NB4 (cell line): Measurements from ENCODE around the gene TNFRSF11A.

Experiments used
- CTCF ChIP-seq: IDR thresholded peaks from one replicate; pipeline ENCODE4 v1.5.1; 2012; ENCODE audit warnings: low read depth, low read length
- MAX ChIP-seq: IDR thresholded peaks from 2 replicates; pipeline ENCODE4 v1.6.1; 2011; ENCODE audit warnings: low read depth, low read length
- POLR2A ChIP-seq: IDR thresholded peaks from 2 replicates; pipeline ENCODE4 v1.6.1; 2011; ENCODE audit warnings: mild to moderate bottlenecking; ENCODE audit not compliant: insufficient read length; ENCODE audit errors: extremely low read depth

DNA sequence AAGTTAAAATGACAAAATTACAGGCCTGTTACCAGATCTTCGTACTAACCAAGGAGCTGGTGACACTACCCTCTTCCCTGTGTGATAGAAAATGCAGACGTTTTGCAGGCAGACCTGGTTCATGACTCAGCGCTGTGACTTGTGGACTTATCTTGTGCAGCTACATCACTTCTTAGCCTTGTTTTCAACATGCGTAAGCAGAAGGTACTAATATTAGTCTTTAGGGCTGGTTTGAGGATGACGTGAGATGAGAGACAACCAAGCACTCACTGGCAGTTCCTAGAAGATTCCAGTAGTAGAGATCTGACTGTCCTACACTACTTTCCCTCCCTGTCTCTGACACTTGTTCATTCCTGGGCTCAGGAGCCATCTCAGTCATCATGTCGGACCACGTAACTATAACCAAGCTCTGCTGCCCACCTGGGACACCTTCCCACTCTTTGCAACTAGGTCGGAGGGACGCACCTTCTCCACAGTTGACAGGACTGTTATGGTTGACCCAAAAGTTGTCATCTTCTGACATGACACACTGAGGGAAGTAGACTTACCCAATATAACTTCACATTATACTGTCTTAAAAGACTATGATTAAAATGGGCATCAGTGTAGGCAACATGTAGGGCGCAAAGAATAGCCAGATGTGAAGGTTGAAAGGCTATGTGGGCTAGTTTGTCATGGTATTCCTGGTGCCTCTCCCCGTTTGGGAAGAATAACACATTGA lies 64.8 kb downstream of the TNFRSF11A start:
- TF ChIP-seq CTCF (no peak), POLR2A (no peak), MAX (no peak)
